Thyroid gland (tissue), 4 donors: ENCODE results near the gene GOLGA6A. TPM values are rescaled to one million over a fixed set of nuclear protein-coding genes. Genes with fewer than 3 reads are reported as not detected.
A peak's percentile ranks its signal among the peaks of the same experiment; 100 is the strongest.
"Not testable (repeated sequence)": the region's sequence is repeated elsewhere in the genome, so short reads cannot be mapped to it uniquely, and the experiment has no call there.

ENCODE experiments used
- DNase-seq, 2 donors: peaks; one replicate each; pipeline ENCODE4 v3.0.0-alpha.2; 2019
- H3K27ac ChIP-seq, 3 donors: fragments of 200-600 bp; sonication (generic); 1 replicate in 2 of 3; 2 replicates in 1 of 3; pipeline ENCODE4 v1.5.1; 2016 to 2019; ENCODE audit warnings: mild to moderate bottlenecking in 1 of 3, moderate library complexity in 1 of 3
- H3K27me3 ChIP-seq: fragments of 200-600 bp; sonication (generic); one replicate; pipeline ENCODE4 v1.5.1; 2019
- H3K36me3 ChIP-seq, 2 donors: fragments of 200-600 bp; sonication (generic); one replicate each; pipeline ENCODE4 v1.5.1; 2016 to 2019
- H3K4me1 ChIP-seq, 2 donors: fragments of 200-600 bp; sonication (generic); one replicate each; pipeline ENCODE4 v1.5.1; 2017 to 2019
- H3K4me3 ChIP-seq, 3 donors: fragments of 200-600 bp; sonication (generic); replicated peaks in 1 of 3; 1 replicate in 2 of 3; 2 replicates in 1 of 3; pipeline ENCODE4 v1.5.1; 2016; ENCODE audit warnings: mild to moderate bottlenecking in 1 of 3
- H3K9me3 ChIP-seq: fragments of 200-600 bp; sonication (generic); one replicate; pipeline ENCODE4 v1.5.1; 2017
- CTCF ChIP-seq, 6 experiments: fragments of 200-600 bp in 3 of 6; fragments of 450-650 bp in 3 of 6; sonication (generic) in 3 of 6; IDR thresholded peaks; one replicate each; pipeline ENCODE4 v1.5.1; 2016 to 2019; ENCODE audit warnings: antibody characterized with exemption in 6 of 6, mild to moderate bottlenecking in 2 of 6, inconsistent platforms in 1 of 6, moderate library complexity in 1 of 6
- POLR2A ChIP-seq, 2 donors: fragments of 450-650 bp; IDR thresholded peaks; one replicate each; pipeline ENCODE4 v1.6.1; 2017; ENCODE audit warnings: antibody characterized with exemption in 2 of 2, mild to moderate bottlenecking in 2 of 2, moderate library complexity in 1 of 2
- WGBS, 2 donors: methylation state at CpG; one replicate each; pipeline ENCODE4 v1.1.5; 2017; 5-methylcytosine and 5-hydroxymethylcytosine counted together
- intact Hi-C: fragments of 100-400 bp; cut with DNase I; formaldehyde crosslinking; loops from one replicate; pipeline ENCODE4 v1.15.1; 2023
- total RNA-seq, 4 donors: library from RNA; depleted of rRNA; stranded (reverse); fragments of >200 nt; gene quantifications; one replicate each; pipeline ENCODE4 v1.2.3, GENCODE V29; 2016

The GOLGA6A gene
- total RNA-seq, 4 donors from 2014 or later = 0.22 to 0.54 TPM; not detected in 2

- Histone ChIP-seq H3K27me3 (no peaks in the 10 kb centered on the region), H3K4me3 (no peak overlapping the region), H3K27ac (no peak overlapping the region), H3K4me1 (no peaks in the 10 kb centered on the region), H3K36me3 (no peaks in the 10 kb centered on the region), H3K9me3 (no peaks in the 10 kb centered on the region)
- 69 to 77% methylated on average over 5 of the region's 6 CpGs for WGBS, 2 donors
- DNase-seq = no peak
- intact Hi-C loops = no loop called here
- TF ChIP-seq POLR2A (IDR thresholded peaks at IDR 0.05) (no peak), CTCF (IDR thresholded peaks at IDR 0.05) (no peak)
These were observed 22.1 kb downstream of the GOLGA6A start for GRCh38 chr15:74060251-74060650.

GRCh38 chr15:74059050-74059833, 23.1 kb downstream of the GOLGA6A start:
- not testable (repeated sequence) for H3K4me1 ChIP-seq, H3K4me3 ChIP-seq, H3K27me3 ChIP-seq, DNase-seq, H3K27ac ChIP-seq, H3K36me3 ChIP-seq, H3K9me3 ChIP-seq
- 87 to 88% methylated on average over 6 of the region's 6 CpGs for WGBS, 2 donors
- intact Hi-C loops = loop anchor here (5.0 kb wide), 1 partner anchor 63 kb away; no protein-coding TSS in a partner anchor

- WGBS, 2 donors = 90% methylated on average over 5 of the region's 5 CpGs
- H3K4me1 ChIP-seq = peaks cover 14 to 23% of the 10 kb centered on the region in 2 donors
- not testable (repeated sequence) for H3K27ac ChIP-seq, H3K9me3 ChIP-seq, H3K36me3 ChIP-seq, H3K4me3 ChIP-seq, DNase-seq, H3K27me3 ChIP-seq
- intact Hi-C loops = loop anchor here (5.0 kb wide), 1 partner anchor 66 kb away; no protein-coding TSS in a partner anchor
These were observed 26.0 kb downstream of the GOLGA6A start for GRCh38 chr15:74056330-74056729.

- no peak overlapping the region for H3K27ac ChIP-seq
- H3K36me3 ChIP-seq = no peaks in the 10 kb centered on the region
- H3K4me1 ChIP-seq = peaks cover 19 to 28% of the 10 kb centered on the region in 2 donors
- 92 to 96% methylated on average over 2 of the region's 2 CpGs for WGBS, 2 donors
- intact Hi-C loops = loop anchor here (5.0 kb wide), 1 partner anchor 66 kb away; no protein-coding TSS in a partner anchor
- no peaks in the 10 kb centered on the region for H3K27me3 ChIP-seq
- no peak for DNase-seq
- no peaks in the 10 kb centered on the region for H3K9me3 ChIP-seq
- no peak overlapping the region for H3K4me3 ChIP-seq
- no peak for TF ChIP-seq POLR2A (IDR thresholded peaks at IDR 0.05)
- no peak for TF ChIP-seq CTCF (IDR thresholded peaks at IDR 0.05)
These were observed 26.5 kb downstream of the GOLGA6A start for GRCh38 chr15:74055804-74056203.

GRCh38 chr15:74053941-74054529, 28.3 kb downstream of the GOLGA6A start:
- intact Hi-C loops = no loop called here
- Histone ChIP-seq H3K36me3 (no peaks in the 10 kb centered on the region), H3K27ac (no peak overlapping the region), H3K4me3 (no peak overlapping the region), H3K4me1 (peaks cover 23 to 41% of the 10 kb centered on the region in 2 donors), H3K9me3 (no peaks in the 10 kb centered on the region), H3K27me3 (no peaks in the 10 kb centered on the region)
- 7 to 10% methylated on average over 14 to 17 of the region's 17 CpGs for WGBS, 2 donors
- DNase-seq = peak; percentile 65 to 70
- no peak for TF ChIP-seq POLR2A (IDR thresholded peaks at IDR 0.05)
- TF ChIP-seq CTCF (IDR thresholded peaks at IDR 0.05) = peak in 5 of 6 experiments; percentile 8 to 87 (median 44)

- Histone ChIP-seq H3K36me3 (no peaks in the 10 kb centered on the region), H3K27ac (no peak overlapping the region), H3K9me3 (no peaks in the 10 kb centered on the region), H3K27me3 (no peaks in the 10 kb centered on the region), H3K4me3 (no peak overlapping the region), H3K4me1 (peaks cover 24 to 41% of the 10 kb centered on the region in 2 donors)
- DNase-seq = no peak
- intact Hi-C loops = no loop called here
- 80 to 85% methylated on average over 15 of the region's 15 CpGs for WGBS, 2 donors
- TF ChIP-seq CTCF (IDR thresholded peaks at IDR 0.05) (no peak), POLR2A (IDR thresholded peaks at IDR 0.05) (no peak)
These were observed 28.8 kb downstream of the GOLGA6A start for GRCh38 chr15:74053517-74053916.

- H3K27me3 ChIP-seq, H3K36me3 ChIP-seq, intact Hi-C loops, H3K4me3 ChIP-seq, H3K9me3 ChIP-seq, DNase-seq: not testable (repeated sequence)
- 91 to 98% methylated on average over 7 to 20 of the region's 42 CpGs for WGBS, 2 donors
- peaks cover 32 to 49% of the 10 kb centered on the region in 2 donors for H3K4me1 ChIP-seq
- H3K27ac ChIP-seq = peak overlapping the region in 1 of 3 donors; percentile 58
These were observed 29.8 kb downstream of the GOLGA6A start for GRCh38 chr15:74052271-74053260.
